Neuronal stem cell (in vitro differentiated cells): ENCODE data around the gene TMEM107.
A peak's percentile ranks its signal among the peaks of the same experiment; 100 is the strongest.

Experiments
- DNase-seq: peaks from one replicate; pipeline ENCODE4 v3.0.0-alpha.2; 2013; ENCODE audit warnings: low spot score
- H2AFZ ChIP-seq: one replicate; pipeline ENCODE4 v1.6.1; 2013; ENCODE audit warnings: mild to moderate bottlenecking, low read length, inconsistent platforms
- H2AK5ac ChIP-seq: 2 replicates; pipeline ENCODE4 v1.6.1; 2013; ENCODE audit warnings: low read depth, mild to moderate bottlenecking, inconsistent platforms, low read length, moderate library complexity, mixed read lengths
- H2BK120ac ChIP-seq: 2 replicates; pipeline ENCODE4 v1.6.1; 2013; ENCODE audit warnings: low read depth, mild to moderate bottlenecking, inconsistent platforms, low read length, moderate library complexity, mixed read lengths
- H2BK12ac ChIP-seq: one replicate; pipeline ENCODE4 v1.6.1; 2013; ENCODE audit warnings: low read length, inconsistent platforms
- H2BK15ac ChIP-seq: 2 replicates; pipeline ENCODE4 v1.6.1; 2013; ENCODE audit warnings: mild to moderate bottlenecking, low read length, inconsistent platforms, mixed read lengths
- H2BK5ac ChIP-seq: one replicate; pipeline ENCODE4 v1.6.1; 2013; ENCODE audit warnings: inconsistent platforms, mild to moderate bottlenecking, low read length, moderate library complexity
- H3K14ac ChIP-seq: one replicate; pipeline ENCODE4 v1.6.1; 2013; ENCODE audit warnings: low read length, inconsistent platforms
- H3K18ac ChIP-seq: 2 replicates; pipeline ENCODE4 v1.6.1; 2013; ENCODE audit warnings: low read length, inconsistent platforms
- H3K23ac ChIP-seq: 2 replicates; pipeline ENCODE4 v1.6.1; 2013; ENCODE audit warnings: low read depth, mild to moderate bottlenecking, mixed read lengths, low read length, inconsistent platforms; ENCODE audit not compliant: poor library complexity
- H3K27ac ChIP-seq: replicated peaks from 3 replicates; pipeline ENCODE4 v1.5.1; 2013; ENCODE audit warnings: low read length, inconsistent platforms
- H3K27me3 ChIP-seq, 3 experiments: 2 replicates each; pipeline ENCODE4 v1.6.1; 2013; ENCODE audit warnings: low read length in 3 of 3, mild to moderate bottlenecking in 2 of 3, inconsistent platforms in 1 of 3, low read depth in 1 of 3, mixed read lengths in 1 of 3, moderate library complexity in 1 of 3; ENCODE audit not compliant: control insufficient read depth in 3 of 3, insufficient read depth in 3 of 3
- H3K36me3 ChIP-seq, 2 donors: replicated peaks in 1 of 2; 2 replicates each; pipeline ENCODE4 v1.6.1; 2013; ENCODE audit warnings: low read length in 2 of 2; ENCODE audit not compliant: control insufficient read depth in 2 of 2, insufficient read depth in 2 of 2
- H3K4ac ChIP-seq: 2 replicates; pipeline ENCODE4 v1.6.1; 2013; ENCODE audit warnings: inconsistent platforms, mild to moderate bottlenecking, low read length, moderate library complexity
- H3K4me1 ChIP-seq, 2 donors: 1 replicate in 1 of 2; 2 replicates in 1 of 2; pipeline ENCODE4 v1.6.1; 2013; ENCODE audit warnings: low read length in 2 of 2, low read depth in 1 of 2; ENCODE audit not compliant: control insufficient read depth in 2 of 2, insufficient read depth in 1 of 2
- H3K4me2 ChIP-seq: one replicate; pipeline ENCODE4 v1.6.1; 2013; ENCODE audit warnings: mild to moderate bottlenecking, low read length, inconsistent platforms; ENCODE audit not compliant: insufficient read depth, poor library complexity, severe bottlenecking
- H3K4me3 ChIP-seq, 2 donors: 2 replicates each; pipeline ENCODE4 v1.5.1; 2013; ENCODE audit warnings: low read length in 2 of 2, mild to moderate bottlenecking in 2 of 2, inconsistent platforms in 1 of 2, moderate library complexity in 1 of 2
- H3K79me1 ChIP-seq: one replicate; pipeline ENCODE4 v1.6.1; 2013; ENCODE audit warnings: low read depth, mild to moderate bottlenecking, inconsistent platforms, low read length, moderate library complexity
- H3K9ac ChIP-seq: one replicate; pipeline ENCODE4 v1.6.1; 2013; ENCODE audit warnings: mild to moderate bottlenecking, low read depth, low read length, inconsistent platforms; ENCODE audit not compliant: poor library complexity
- H3K9me3 ChIP-seq, 2 donors: replicated peaks in 1 of 2; 2 replicates each; pipeline versions ENCODE3 to v1.6.1; 2013; ENCODE audit warnings: low read length in 2 of 2, mild to moderate bottlenecking in 2 of 2, inconsistent platforms in 1 of 2, low read depth in 1 of 2, mixed read lengths in 1 of 2, moderate library complexity in 1 of 2; ENCODE audit not compliant: control insufficient read depth in 2 of 2, insufficient read depth in 1 of 2
- H4K8ac ChIP-seq: one replicate; pipeline ENCODE4 v1.6.1; 2013; ENCODE audit warnings: low read depth, mild to moderate bottlenecking, inconsistent platforms, low read length, moderate library complexity
- H4K91ac ChIP-seq: one replicate; pipeline ENCODE4 v1.6.1; 2013; ENCODE audit warnings: low read length, low read depth, mild to moderate bottlenecking, inconsistent platforms; ENCODE audit not compliant: poor library complexity
- WGBS, 2 donors: extraction: QIAGEN DNeasy Blood & Tissue Kit; methylation state at CpG; one replicate each; pipeline ENCODE4 v1.1.7; 2013; ENCODE audit warnings: missing lambda C conversion rate in 2 of 2, mixed read lengths in 1 of 2; ENCODE audit not compliant: insufficient read length in 2 of 2, insufficient replicate concordance in 1 of 2; ENCODE audit errors: extremely low coverage in 2 of 2; 5-methylcytosine and 5-hydroxymethylcytosine counted together

TMEM107 gene

GRCh38 chr17:8141045-8141444, 35.1 kb downstream of the TMEM107 start:
- no CpG with 5 or more reads among the region's 7 CpGs for WGBS, 2 donors
- Histone ChIP-seq H3K27me3 (peaks cover 0 to 7% (median 0%) of the 10 kb centered on the region in 3 experiments), H2BK12ac (no peak overlapping the region), H3K36me3 (peaks cover 43 to 58% of the 10 kb centered on the region in 2 donors), H3K4me2 (no peak overlapping the region), H2BK120ac (no peak overlapping the region), H3K23ac (no peak overlapping the region), H3K4me1 (peaks cover 0 to 5% of the 10 kb centered on the region in 2 donors), H2BK15ac (no peak overlapping the region), H2BK5ac (peak overlapping the region; percentile 56), H3K79me1 (peaks cover 6% of the 10 kb centered on the region), H3K14ac (no peak overlapping the region), H2AFZ (no peak overlapping the region), H3K4ac (no peak overlapping the region), H4K91ac (no peak overlapping the region), H2AK5ac (no peak overlapping the region), H3K9ac (no peak overlapping the region), H3K4me3 (no peak overlapping the region), H4K8ac (no peak overlapping the region), H3K9me3 (no peaks in the 10 kb centered on the region), H3K27ac (no peak overlapping the region), H3K18ac (no peak overlapping the region)
- DNase-seq: no peak

- H3K36me3 ChIP-seq: peaks cover 37 to 51% of the 10 kb centered on the region in 2 donors
- H3K14ac ChIP-seq: no peak overlapping the region
- H3K4me2 ChIP-seq: no peak overlapping the region
- H3K9me3 ChIP-seq: no peaks in the 10 kb centered on the region
- H3K9ac ChIP-seq: no peak overlapping the region
- H2BK120ac ChIP-seq: no peak overlapping the region
- no peak overlapping the region for H3K4ac ChIP-seq
- H4K91ac ChIP-seq: no peak overlapping the region
- H2AFZ ChIP-seq: no peak overlapping the region
- peaks cover 6% of the 10 kb centered on the region for H3K79me1 ChIP-seq
- peak overlapping the region; percentile 56 for H2BK5ac ChIP-seq
- H3K23ac ChIP-seq: no peak overlapping the region
- H3K27me3 ChIP-seq: peaks cover 0 to 7% (median 0%) of the 10 kb centered on the region in 3 experiments
- H2BK15ac ChIP-seq: no peak overlapping the region
- H2AK5ac ChIP-seq: no peak overlapping the region
- no peak overlapping the region for H4K8ac ChIP-seq
- H3K27ac ChIP-seq: no peak overlapping the region
- H3K4me1 ChIP-seq: peaks cover 0 to 5% of the 10 kb centered on the region in 2 donors
- no peak overlapping the region for H2BK12ac ChIP-seq
- H3K18ac ChIP-seq: no peak overlapping the region
- DNase-seq: no peak
- H3K4me3 ChIP-seq: no peak overlapping the region
- no CpG with 5 or more reads among the region's 18 CpGs for WGBS, 2 donors
Observed at GRCh38 chr17:8140065-8141029, 35.8 kb downstream of the TMEM107 start.

GRCh38 chr17:8138672-8139371, 37.4 kb downstream of the TMEM107 start:
- WGBS, 2 donors: no CpG with 5 or more reads among the region's 46 CpGs
- peak overlapping the region; percentile 69 for H3K23ac ChIP-seq
- peaks cover 0 to 6% of the 10 kb centered on the region in 2 donors for H3K4me1 ChIP-seq
- H4K91ac ChIP-seq: no peak overlapping the region
- H2AFZ ChIP-seq: peak overlapping the region; percentile 83
- peak overlapping the region; percentile 56 for H3K27ac ChIP-seq
- DNase-seq: peak; percentile 97
- no peaks in the 10 kb centered on the region for H3K9me3 ChIP-seq
- no peak overlapping the region for H3K14ac ChIP-seq
- peaks cover 5% of the 10 kb centered on the region for H3K79me1 ChIP-seq
- peaks cover 28 to 38% of the 10 kb centered on the region in 2 donors for H3K36me3 ChIP-seq
- H2BK15ac ChIP-seq: no peak overlapping the region
- peak overlapping the region; percentile 59 to 79 for H3K4me3 ChIP-seq
- H2BK12ac ChIP-seq: no peak overlapping the region
- no peak overlapping the region for H3K4ac ChIP-seq
- H3K18ac ChIP-seq: peak overlapping the region; percentile 27
- H2AK5ac ChIP-seq: no peak overlapping the region
- peaks cover 0 to 7% (median 0%) of the 10 kb centered on the region in 3 experiments for H3K27me3 ChIP-seq
- H4K8ac ChIP-seq: no peak overlapping the region
- H3K9ac ChIP-seq: peak overlapping the region; percentile 72
- H2BK5ac ChIP-seq: no peak overlapping the region
- H2BK120ac ChIP-seq: no peak overlapping the region
- H3K4me2 ChIP-seq: peak overlapping the region; percentile 81

GRCh38 chr17:8138374-8138671, 37.9 kb downstream of the TMEM107 start:
- Histone ChIP-seq H3K14ac (no peak overlapping the region), H3K4me3 (peak overlapping the region; percentile 49 to 79), H2BK120ac (no peak overlapping the region), H3K4ac (no peak overlapping the region), H3K27ac (peak overlapping the region; percentile 56), H3K79me1 (peaks cover 4% of the 10 kb centered on the region), H4K8ac (no peak overlapping the region), H2AFZ (peak overlapping the region; percentile 83), H3K4me1 (peaks cover 0 to 11% of the 10 kb centered on the region in 2 donors), H3K4me2 (peak overlapping the region; percentile 69), H3K36me3 (peaks cover 26 to 33% of the 10 kb centered on the region in 2 donors), H3K9me3 (no peaks in the 10 kb centered on the region), H3K23ac (no peak overlapping the region), H2BK5ac (no peak overlapping the region), H3K9ac (no peak overlapping the region), H3K18ac (no peak overlapping the region), H2BK15ac (no peak overlapping the region), H2AK5ac (no peak overlapping the region), H4K91ac (no peak overlapping the region), H2BK12ac (no peak overlapping the region), H3K27me3 (peaks cover 0 to 7% (median 0%) of the 10 kb centered on the region in 3 experiments)
- no CpG with 5 or more reads among the region's 7 CpGs for WGBS, 2 donors
- DNase-seq: no peak
